HEK293 (cell line): ENCODE data around the gene CAV1.

ENCODE experiments used
- GLI2 ChIP-seq: fragments of 450-650 bp; formaldehyde crosslinking; IDR thresholded peaks from 2 replicates; pipeline ENCODE4; 2017; ENCODE audit warnings: missing biosample characterization, missing genetic modification characterization, low read depth, borderline replicate concordance
- GLI4 ChIP-seq: fragments of 450-650 bp; formaldehyde crosslinking; IDR thresholded peaks from 2 replicates; pipeline ENCODE4 v1.5.1; 2016; ENCODE audit warnings: missing biosample characterization, missing genetic modification characterization
- GLIS1 ChIP-seq: fragments of 450-650 bp; formaldehyde crosslinking; IDR thresholded peaks from 2 replicates; pipeline ENCODE4 v1.5.1; 2016; ENCODE audit warnings: missing biosample characterization, missing genetic modification characterization
- KLF16 ChIP-seq: fragments of 450-650 bp; formaldehyde crosslinking; IDR thresholded peaks from 2 replicates; pipeline ENCODE4 v1.5.1; 2017; ENCODE audit warnings: missing biosample characterization, missing genetic modification characterization
- MZF1 ChIP-seq: fragments of 450-650 bp; formaldehyde crosslinking; IDR thresholded peaks from 2 replicates; pipeline ENCODE4 v1.5.1; 2017; ENCODE audit warnings: missing biosample characterization, missing genetic modification characterization, borderline replicate concordance
- REST ChIP-seq: fragments of 450-650 bp; formaldehyde crosslinking; IDR thresholded peaks from 2 replicates; pipeline ENCODE4 v1.5.1; 2016; ENCODE audit warnings: missing biosample characterization, missing genetic modification characterization
- SCRT2 ChIP-seq: fragments of 450-650 bp; formaldehyde crosslinking; IDR thresholded peaks from 2 replicates; pipeline ENCODE4 v1.5.1; 2016; ENCODE audit warnings: missing biosample characterization, missing genetic modification characterization
- YY2 ChIP-seq: fragments of 450-650 bp; formaldehyde crosslinking; IDR thresholded peaks from 2 replicates; pipeline ENCODE4 v1.5.1; 2016; ENCODE audit warnings: missing biosample characterization, missing genetic modification characterization
- ZBTB1 ChIP-seq: fragments of 450-650 bp; formaldehyde crosslinking; IDR thresholded peaks from 2 replicates; pipeline ENCODE4 v1.5.1; 2016; ENCODE audit warnings: missing biosample characterization, missing genetic modification characterization
- ZBTB7A ChIP-seq: fragments of 450-650 bp; formaldehyde crosslinking; IDR thresholded peaks from 2 replicates; pipeline ENCODE4 v1.5.1; 2016; ENCODE audit warnings: low read depth, missing biosample characterization, missing genetic modification characterization
- ZFHX2 ChIP-seq: fragments of 450-650 bp; formaldehyde crosslinking; conservative IDR thresholded peaks from 2 replicates; pipeline ENCODE4 v1.5.1; 2016; ENCODE audit warnings: missing biosample characterization, missing genetic modification characterization
- ZFP69B ChIP-seq: fragments of 450-650 bp; formaldehyde crosslinking; IDR thresholded peaks from 2 replicates; pipeline ENCODE4 v1.5.1; 2016; ENCODE audit warnings: missing biosample characterization, missing genetic modification characterization
- ZNF114 ChIP-seq: fragments of 450-650 bp; formaldehyde crosslinking; IDR thresholded peaks from 2 replicates; pipeline ENCODE4 v1.5.0; 2017; ENCODE audit warnings: missing biosample characterization, missing genetic modification characterization
- ZNF138 ChIP-seq: fragments of 450-650 bp; formaldehyde crosslinking; IDR thresholded peaks from 2 replicates; pipeline ENCODE4 v1.5.1; 2016; ENCODE audit warnings: missing biosample characterization, missing genetic modification characterization, borderline replicate concordance
- ZNF169 ChIP-seq: fragments of 450-650 bp; formaldehyde crosslinking; IDR thresholded peaks from 2 replicates; pipeline ENCODE4 v1.5.1; 2016; ENCODE audit warnings: missing biosample characterization, missing genetic modification characterization
- ZNF184 ChIP-seq: fragments of 450-650 bp; IDR thresholded peaks from 2 replicates; pipeline ENCODE4 v1.5.1; 2018; ENCODE audit warnings: missing biosample characterization, mild to moderate bottlenecking, missing genetic modification characterization
- ZNF19 ChIP-seq: fragments of 450-650 bp; formaldehyde crosslinking; IDR thresholded peaks from 2 replicates; pipeline ENCODE4; 2016; ENCODE audit warnings: missing biosample characterization, missing genetic modification characterization, low read depth
- ZNF202 ChIP-seq: fragments of 450-650 bp; formaldehyde crosslinking; IDR thresholded peaks from 2 replicates; pipeline ENCODE4 v1.5.1; 2016; ENCODE audit warnings: missing biosample characterization, missing genetic modification characterization, borderline replicate concordance
- ZNF211 ChIP-seq: fragments of 450-650 bp; formaldehyde crosslinking; IDR thresholded peaks from 2 replicates; pipeline ENCODE4 v1.5.1; 2016; ENCODE audit warnings: low read depth, missing biosample characterization, missing genetic modification characterization
- ZNF266 ChIP-seq: fragments of 450-650 bp; formaldehyde crosslinking; IDR thresholded peaks from 2 replicates; pipeline ENCODE4 v1.5.1; 2016; ENCODE audit warnings: missing biosample characterization, missing genetic modification characterization, low read depth
- ZNF416 ChIP-seq: fragments of 450-650 bp; formaldehyde crosslinking; IDR thresholded peaks from 2 replicates; pipeline ENCODE4 v1.5.1; 2016; ENCODE audit warnings: missing biosample characterization, missing genetic modification characterization
- ZNF426 ChIP-seq: fragments of 450-650 bp; formaldehyde crosslinking; IDR thresholded peaks from 2 replicates; pipeline ENCODE4 v1.5.1; 2017; ENCODE audit warnings: missing biosample characterization, missing genetic modification characterization, mild to moderate bottlenecking, inconsistent platforms, moderate library complexity
- ZNF433 ChIP-seq: fragments of 450-650 bp; formaldehyde crosslinking; IDR thresholded peaks from 2 replicates; pipeline ENCODE4 v1.5.1; 2016; ENCODE audit warnings: missing biosample characterization, missing genetic modification characterization, low read depth
- ZNF558 ChIP-seq: fragments of 450-650 bp; formaldehyde crosslinking; IDR thresholded peaks from 2 replicates; pipeline ENCODE4 v1.5.1; 2016; ENCODE audit warnings: missing biosample characterization, missing genetic modification characterization
- ZNF580 ChIP-seq: fragments of 450-650 bp; formaldehyde crosslinking; IDR thresholded peaks from 2 replicates; pipeline ENCODE4 v1.5.1; 2016; ENCODE audit warnings: missing biosample characterization, missing genetic modification characterization
- ZNF585B ChIP-seq: fragments of 450-650 bp; formaldehyde crosslinking; IDR thresholded peaks from 2 replicates; pipeline ENCODE4 v1.5.1; 2016; ENCODE audit warnings: missing biosample characterization, missing genetic modification characterization
- ZNF596 ChIP-seq: fragments of 450-650 bp; IDR thresholded peaks from 2 replicates; pipeline ENCODE4 v1.5.0; 2018; ENCODE audit warnings: missing biosample characterization, mild to moderate bottlenecking, missing genetic modification characterization, moderate library complexity
- ZNF707 ChIP-seq: fragments of 450-650 bp; formaldehyde crosslinking; IDR thresholded peaks from 2 replicates; pipeline ENCODE4 v1.5.1; 2016; ENCODE audit warnings: missing biosample characterization, missing genetic modification characterization
- ZNF768 ChIP-seq: fragments of 450-650 bp; formaldehyde crosslinking; IDR thresholded peaks from 2 replicates; pipeline ENCODE4 v1.5.1; 2018; ENCODE audit warnings: missing biosample characterization, mild to moderate bottlenecking, missing genetic modification characterization
- ZNF785 ChIP-seq: fragments of 450-650 bp; formaldehyde crosslinking; IDR thresholded peaks from 2 replicates; pipeline ENCODE4 v1.5.1; 2016; ENCODE audit warnings: missing biosample characterization, missing genetic modification characterization
- ZNF792 ChIP-seq: fragments of 450-650 bp; formaldehyde crosslinking; IDR thresholded peaks from 2 replicates; pipeline ENCODE4 v1.5.1; 2016; ENCODE audit warnings: missing biosample characterization, missing genetic modification characterization
- TF ChIP-seq, protein P1 (sequence below): fragments of 450-650 bp; formaldehyde crosslinking; IDR thresholded peaks from 2 replicates; pipeline ENCODE4 v1.5.1; 2016; ENCODE audit warnings: missing biosample characterization, missing genetic modification characterization
- TF ChIP-seq, protein P2 (sequence below): fragments of 450-650 bp; formaldehyde crosslinking; IDR thresholded peaks from 2 replicates; pipeline ENCODE4 v1.5.1; 2017; ENCODE audit warnings: missing biosample characterization, missing genetic modification characterization
- TF ChIP-seq, protein P3 (sequence below): fragments of 450-650 bp; formaldehyde crosslinking; IDR thresholded peaks from 2 replicates; pipeline ENCODE4 v1.5.1; 2016; ENCODE audit warnings: missing biosample characterization, missing genetic modification characterization

The CAV1 gene

DNA sequence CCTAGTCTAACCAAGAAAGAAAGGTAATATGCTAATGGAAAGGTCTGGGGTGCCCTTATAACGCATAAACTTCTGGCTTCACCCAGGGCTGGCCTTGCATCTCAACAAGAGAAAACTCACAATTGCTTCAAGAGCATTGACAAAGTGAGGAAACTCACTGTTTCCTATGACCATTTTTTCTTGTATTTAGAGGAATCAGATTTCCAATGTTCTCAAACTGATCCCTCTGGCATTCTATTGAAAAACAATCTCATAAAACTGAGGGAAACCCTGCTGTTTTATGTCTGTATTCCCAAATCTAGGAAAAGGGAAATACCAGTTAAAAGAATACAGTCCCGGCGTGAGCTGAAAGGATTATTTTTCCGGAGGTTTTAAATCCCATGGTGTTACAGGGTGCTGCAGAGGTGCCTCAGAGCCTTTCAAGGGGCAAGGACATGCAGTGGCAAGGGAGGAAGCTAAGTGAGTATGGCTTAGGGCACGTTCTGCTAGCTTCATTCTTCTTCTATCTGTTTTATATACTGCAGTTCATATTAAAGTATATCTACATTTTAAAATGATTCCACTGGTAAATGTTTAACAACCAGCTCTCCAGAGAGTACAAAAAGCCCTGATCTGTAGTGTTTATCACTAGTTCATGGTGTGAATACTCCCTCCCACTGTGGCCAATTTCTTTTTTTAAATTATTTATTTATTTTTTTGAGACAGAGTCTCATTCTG lies 68.7 kb downstream of the CAV1 start (continued):
- TF ChIP-seq ZNF416, result no peak
- no peak for TF ChIP-seq ZNF426
- no peak for TF ChIP-seq YY2 (tag by site-specific recombination)
- TF ChIP-seq ZNF202 (tag by site-specific recombination), result no peak
- no peak for TF ChIP-seq SCRT2
- no peak for TF ChIP-seq ZNF785 (tag by site-specific recombination)
- TF ChIP-seq ZNF169 (tag by site-specific recombination), result no peak
- TF ChIP-seq, protein P1, sequence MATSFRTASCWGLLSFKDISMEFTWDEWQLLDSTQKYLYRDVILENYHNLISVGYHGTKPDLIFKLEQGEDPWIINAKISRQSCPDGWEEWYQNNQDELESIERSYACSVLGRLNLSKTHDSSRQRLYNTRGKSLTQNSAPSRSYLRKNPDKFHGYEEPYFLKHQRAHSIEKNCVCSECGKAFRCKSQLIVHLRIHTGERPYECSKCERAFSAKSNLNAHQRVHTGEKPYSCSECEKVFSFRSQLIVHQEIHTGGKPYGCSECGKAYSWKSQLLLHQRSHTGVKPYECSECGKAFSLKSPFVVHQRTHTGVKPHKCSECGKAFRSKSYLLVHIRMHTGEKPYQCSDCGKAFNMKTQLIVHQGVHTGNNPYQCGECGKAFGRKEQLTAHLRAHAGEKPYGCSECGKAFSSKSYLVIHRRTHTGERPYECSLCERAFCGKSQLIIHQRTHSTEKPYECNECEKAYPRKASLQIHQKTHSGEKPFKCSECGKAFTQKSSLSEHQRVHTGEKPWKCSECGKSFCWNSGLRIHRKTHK (tag by site-specific recombination), result no peak
- 0 out of 2 replicates have a peak, but pooled peaks have one; percentile 26 for TF ChIP-seq ZNF580 (tag by site-specific recombination)
- TF ChIP-seq GLIS1 (tag by site-specific recombination), result no peak
- no peak for TF ChIP-seq ZNF114 (tag by site-specific recombination)
- no peak for TF ChIP-seq ZNF184 (tag by site-specific recombination)
- TF ChIP-seq ZNF792 (tag by site-specific recombination), result no peak
- no peak for TF ChIP-seq GLI2 (tag by site-specific recombination)
- TF ChIP-seq MZF1, result 0 out of 2 replicates have a peak, but pooled peaks have one; percentile 10
- TF ChIP-seq ZBTB7A (tag by site-specific recombination), result no peak
- TF ChIP-seq ZFP69B (tag by site-specific recombination), result no peak
- no peak for TF ChIP-seq REST (tag by site-specific recombination)
- 0 out of 2 replicates have a peak, but pooled peaks have one; percentile 26 for TF ChIP-seq ZNF596 (tag by site-specific recombination)
- no peak for TF ChIP-seq ZNF707 (tag by site-specific recombination)
- no peak for TF ChIP-seq ZBTB1
- no peak for TF ChIP-seq ZNF768 (tag by site-specific recombination)
- no peak for TF ChIP-seq ZNF433 (tag by site-specific recombination)
- no peak for TF ChIP-seq ZNF266 (tag by site-specific recombination)
- TF ChIP-seq ZFHX2, result no peak
- TF ChIP-seq GLI4 (tag by site-specific recombination), result no peak
- TF ChIP-seq, protein P2, sequence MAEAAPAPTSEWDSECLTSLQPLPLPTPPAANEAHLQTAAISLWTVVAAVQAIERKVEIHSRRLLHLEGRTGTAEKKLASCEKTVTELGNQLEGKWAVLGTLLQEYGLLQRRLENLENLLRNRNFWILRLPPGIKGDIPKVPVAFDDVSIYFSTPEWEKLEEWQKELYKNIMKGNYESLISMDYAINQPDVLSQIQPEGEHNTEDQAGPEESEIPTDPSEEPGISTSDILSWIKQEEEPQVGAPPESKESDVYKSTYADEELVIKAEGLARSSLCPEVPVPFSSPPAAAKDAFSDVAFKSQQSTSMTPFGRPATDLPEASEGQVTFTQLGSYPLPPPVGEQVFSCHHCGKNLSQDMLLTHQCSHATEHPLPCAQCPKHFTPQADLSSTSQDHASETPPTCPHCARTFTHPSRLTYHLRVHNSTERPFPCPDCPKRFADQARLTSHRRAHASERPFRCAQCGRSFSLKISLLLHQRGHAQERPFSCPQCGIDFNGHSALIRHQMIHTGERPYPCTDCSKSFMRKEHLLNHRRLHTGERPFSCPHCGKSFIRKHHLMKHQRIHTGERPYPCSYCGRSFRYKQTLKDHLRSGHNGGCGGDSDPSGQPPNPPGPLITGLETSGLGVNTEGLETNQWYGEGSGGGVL, result no peak
- TF ChIP-seq, protein P3, sequence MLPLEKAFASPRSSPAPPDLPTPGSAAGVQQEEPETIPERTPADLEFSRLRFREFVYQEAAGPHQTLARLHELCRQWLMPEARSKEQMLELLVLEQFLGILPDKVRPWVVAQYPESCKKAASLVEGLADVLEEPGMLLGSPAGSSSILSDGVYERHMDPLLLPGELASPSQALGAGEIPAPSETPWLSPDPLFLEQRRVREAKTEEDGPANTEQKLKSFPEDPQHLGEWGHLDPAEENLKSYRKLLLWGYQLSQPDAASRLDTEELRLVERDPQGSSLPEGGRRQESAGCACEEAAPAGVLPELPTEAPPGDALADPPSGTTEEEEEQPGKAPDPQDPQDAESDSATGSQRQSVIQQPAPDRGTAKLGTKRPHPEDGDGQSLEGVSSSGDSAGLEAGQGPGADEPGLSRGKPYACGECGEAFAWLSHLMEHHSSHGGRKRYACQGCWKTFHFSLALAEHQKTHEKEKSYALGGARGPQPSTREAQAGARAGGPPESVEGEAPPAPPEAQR (tag by site-specific recombination), result no peak
- no peak for TF ChIP-seq ZNF558 (tag by site-specific recombination)
- TF ChIP-seq ZNF211, result no peak
- no peak for TF ChIP-seq KLF16 (tag by site-specific recombination)
- TF ChIP-seq ZNF585B, result no peak
- TF ChIP-seq ZNF19 (tag by site-specific recombination), result no peak
- TF ChIP-seq ZNF138 (tag by site-specific recombination), result no peak
